Endothelial cell of umbilical vein (primary cell): ENCODE data around the gene GNAS-AS1. TPM values are rescaled to one million over a fixed set of nuclear protein-coding genes. Genes with fewer than 3 reads are reported as not detected.

Experiments
- BruUV-seq: library from RNA; stranded (reverse); fragments of 400-500 nt; replicated peaks from 2 replicates; lab custom pipeline; 2021; lab: Mats Ljungman, UMichigan
- CTCF ChIA-PET: fragments of 300-600, 350-600 bp; sonication (Branson Sonifier 250); formaldehyde crosslinking; loops from one replicate; lab custom pipeline; 2021; ENCODE audit warnings: antibody characterized with exemption, inconsistent platforms; lab: Charles Lee
- POLR2A ChIA-PET: fragments of 300-600, 350-600 bp; sonication (Branson Sonifier 250); formaldehyde crosslinking; loops from one replicate; lab custom pipeline; 2021; ENCODE audit warnings: antibody characterized with exemption, inconsistent platforms; lab: Charles Lee
- DNase-seq: peaks from one replicate; pipeline ENCODE4 v3.0.0-alpha.2; 2011; ENCODE audit warnings: low read depth, low spot score
- FAIRE-seq: peaks from 2 replicates; lab custom pipeline; 2011; peaks lifted over from hg19 to GRCh38; lab: Jason Lieb, UNC
- H2AFZ ChIP-seq: 2 replicates; pipeline ENCODE4 v1.6.0; 2012; ENCODE audit warnings: low read depth, low read length, control low read depth, inconsistent platforms
- H3K27ac ChIP-seq: 2 replicates; pipeline ENCODE4 v1.5.1; 2011; ENCODE audit warnings: low read depth, mild to moderate bottlenecking, control low read depth, low read length, moderate library complexity; ENCODE audit not compliant: insufficient read depth
- H3K27me3 ChIP-seq, 2 experiments: 2 replicates each; pipeline versions ENCODE4 v1.6.0 to v1.6.1; 2011; ENCODE audit warnings: low read length in 2 of 2, mixed read lengths in 1 of 2; ENCODE audit not compliant: control insufficient read depth in 2 of 2, insufficient read depth in 2 of 2
- H3K36me3 ChIP-seq, 2 experiments: 2 replicates in 1 of 2; 3 replicates in 1 of 2; pipeline ENCODE4 v1.5.1; 2011; ENCODE audit warnings: low read length in 2 of 2, mild to moderate bottlenecking in 1 of 2, moderate library complexity in 1 of 2; ENCODE audit not compliant: control insufficient read depth in 2 of 2, insufficient read depth in 2 of 2; ENCODE audit errors: extremely low read depth in 1 of 2
- H3K4me1 ChIP-seq: 3 replicates; pipeline ENCODE4 v1.5.1; 2011; ENCODE audit warnings: mild to moderate bottlenecking, low read length; ENCODE audit not compliant: control insufficient read depth, insufficient read depth; ENCODE audit errors: extremely low read depth
- H3K4me2 ChIP-seq: 2 replicates; pipeline ENCODE4 v1.6.1; 2011; ENCODE audit warnings: low read length, control low read depth, mixed read lengths; ENCODE audit not compliant: insufficient read depth
- H3K4me3 ChIP-seq, 3 experiments: fragments of 200-600 bp in 1 of 3; sonication (generic), shearing (Covaris generic) in 1 of 3; replicated peaks in 1 of 3; 2 replicates each; pipeline ENCODE4 v1.5.1; 2011 to 2016; ENCODE audit warnings: control low read depth in 3 of 3, low read length in 3 of 3, mild to moderate bottlenecking in 2 of 3, inconsistent platforms in 1 of 3, low read depth in 1 of 3, moderate library complexity in 1 of 3; ENCODE audit not compliant: insufficient read depth in 1 of 3
- H3K79me2 ChIP-seq: 2 replicates; pipeline ENCODE4 v1.6.0; 2012; ENCODE audit warnings: low read length, inconsistent platforms; ENCODE audit not compliant: control insufficient read depth, insufficient read depth
- H3K9ac ChIP-seq: replicated peaks from 2 replicates; pipeline ENCODE3; 2011; ENCODE audit warnings: low read length, control low read depth; ENCODE audit not compliant: insufficient read depth; ENCODE audit errors: extremely low read depth
- H3K9me1 ChIP-seq: replicated peaks from 3 replicates; pipeline ENCODE4 v1.6.0; 2011; ENCODE audit warnings: mild to moderate bottlenecking, low read length; ENCODE audit not compliant: control insufficient read depth, insufficient read depth; ENCODE audit errors: extremely low read depth
- H3K9me3 ChIP-seq: replicated peaks from 2 replicates; pipeline ENCODE4 v1.5.1; 2012; ENCODE audit warnings: low read length, inconsistent platforms; ENCODE audit not compliant: control insufficient read depth, insufficient read depth
- H4K20me1 ChIP-seq: replicated peaks from 2 replicates; pipeline ENCODE3; 2011; ENCODE audit warnings: mild to moderate bottlenecking, low read length; ENCODE audit not compliant: control insufficient read depth, insufficient read depth; ENCODE audit errors: extremely low read depth
- EZH2 ChIP-seq: IDR thresholded peaks from 2 replicates; pipeline ENCODE4 v1.6.1; 2012; ENCODE audit warnings: borderline replicate concordance, low read depth, mild to moderate bottlenecking, moderate library complexity, low read length, inconsistent platforms; ENCODE audit not compliant: severe bottlenecking
- FOS ChIP-seq: IDR thresholded peaks from 2 replicates; pipeline ENCODE4 v1.6.1; 2011; ENCODE audit warnings: mild to moderate bottlenecking, low read length, moderate library complexity, borderline replicate concordance; ENCODE audit not compliant: insufficient read depth
- GATA2 ChIP-seq: IDR thresholded peaks from 2 replicates; pipeline ENCODE4 v1.7.0; 2011; ENCODE audit warnings: low read depth, mild to moderate bottlenecking, moderate library complexity, mixed read lengths, low read length; ENCODE audit not compliant: insufficient read length, insufficient read depth
- JUN ChIP-seq: IDR thresholded peaks from 2 replicates; pipeline ENCODE4 v1.6.1; 2011; ENCODE audit warnings: borderline replicate concordance, low read depth; ENCODE audit not compliant: insufficient read length, insufficient read depth
- MYC ChIP-seq: IDR thresholded peaks from one replicate; pipeline ENCODE4 v1.6.1; 2011; ENCODE audit warnings: mild to moderate bottlenecking, low read depth, low read length
- POLR2A ChIP-seq: IDR thresholded peaks from 2 replicates; pipeline ENCODE4 v1.6.1; 2012; ENCODE audit warnings: low read depth, mild to moderate bottlenecking, control low read depth, low read length
- POLR2AphosphoS5 ChIP-seq: IDR thresholded peaks from 2 replicates; pipeline ENCODE4 v1.6.1; 2012; ENCODE audit warnings: low read depth, mild to moderate bottlenecking, control low read depth, low read length, moderate library complexity; ENCODE audit not compliant: insufficient read depth
- dilution Hi-C: fragments of 300-500 bp; cut with MboI; formaldehyde crosslinking; loops from one replicate; pipeline ENCODE4 v1.15.0; 2019; ENCODE audit warnings: low sequenced_read_pairs; ENCODE audit not compliant: extremely low pct_ligation_motif_present
- intact Hi-C: fragments of 100-400 bp; cut with micrococcal nuclease; formaldehyde crosslinking; loops from one replicate; pipeline ENCODE4 v1.10.0; 2022
- polyA plus RNA-seq, 4 experiments: library from polyadenylated mRNA; depleted of rRNA in 3 of 4; stranded (reverse) in 3 of 4; unstranded in 1 of 4; fragments of >200 nt; gene quantifications; 2 replicates each; pipeline versions ENCODE4 v1.2.1 to v1.2.3, GENCODE V29; 2011 to 2012; ENCODE audit warnings: missing spikeins in 1 of 4
- total RNA-seq: library from RNA; stranded (reverse); gene quantifications from 2 replicates; pipeline ENCODE4 v1.2.3, GENCODE V29; 2021
- TF ChIP-seq, protein P1 (sequence below), 2 donors: IDR thresholded peaks; 1 replicate in 1 of 2; 2 replicates in 1 of 2; pipeline ENCODE4 v1.5.1; 2011; ENCODE audit warnings: low read length in 2 of 2, mild to moderate bottlenecking in 2 of 2, moderate library complexity in 2 of 2, control low read depth in 1 of 2, inconsistent platforms in 1 of 2, low read depth in 1 of 2; ENCODE audit not compliant: insufficient read depth in 1 of 2; ENCODE audit errors: extremely low read depth in 1 of 2
- TF ChIP-seq, protein P2 (sequence below): IDR thresholded peaks from 2 replicates; pipeline ENCODE4 v1.6.1; 2011; ENCODE audit not compliant: insufficient read depth, insufficient read length

Gene GNAS-AS1
- total and polyA plus RNA-seq, 2 donors (not counting 3 experiments of a cell fraction or from before 2014, with no cell fraction given) = 0.11 to 0.58 TPM

DNA sequence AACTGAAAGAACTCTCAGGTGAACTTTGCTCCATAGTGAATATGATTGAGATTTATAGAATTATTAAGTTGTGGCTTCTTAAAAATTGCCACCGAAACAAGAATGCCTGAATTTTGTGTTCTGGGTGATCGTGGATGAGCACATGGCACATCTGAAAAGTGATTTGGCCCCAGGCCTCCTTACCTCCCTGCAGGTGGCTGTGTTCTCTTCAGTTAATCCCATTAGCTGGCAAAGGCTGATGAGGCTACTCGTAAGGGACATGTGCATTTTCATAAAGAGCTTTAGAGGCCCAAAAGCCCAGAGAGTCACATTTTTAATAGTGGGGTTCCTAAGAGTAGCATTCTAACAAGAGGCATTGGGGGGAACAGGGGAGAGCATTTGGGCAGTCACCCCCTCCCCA is 24.4 kb upstream of the GNAS-AS1 start:
- H3K27me3 ChIP-seq = peaks cover 0 to 6% of the 10 kb centered on the region in 2 experiments
- H3K9me1 ChIP-seq = no peaks in the 10 kb centered on the region
- H3K9me3 ChIP-seq = no peaks in the 10 kb centered on the region
- H3K4me2 ChIP-seq = no peak overlapping the region
- no peaks in the 10 kb centered on the region for H3K36me3 ChIP-seq
- no peak overlapping the region for H3K9ac ChIP-seq
- H3K4me3 ChIP-seq = no peak overlapping the region
- ChIA-PET CTCF (interaction anchor here (0.7 to 1.9 kb wide), 3 partner anchors 10 to 347 kb away, joined by 3 to 7 read pairs (median 5); no protein-coding TSS in a partner anchor), POLR2A (no interaction called here)
- no peaks in the 10 kb centered on the region for H3K79me2 ChIP-seq
- intact Hi-C loops = loop anchor here (1.0 kb wide), 1 partner anchor 106 kb away; the partner anchor contains the start of gene NELFCD
- no TSS peak for BruUV-seq
- TF ChIP-seq POLR2A = no peak
- TF ChIP-seq, protein P1, sequence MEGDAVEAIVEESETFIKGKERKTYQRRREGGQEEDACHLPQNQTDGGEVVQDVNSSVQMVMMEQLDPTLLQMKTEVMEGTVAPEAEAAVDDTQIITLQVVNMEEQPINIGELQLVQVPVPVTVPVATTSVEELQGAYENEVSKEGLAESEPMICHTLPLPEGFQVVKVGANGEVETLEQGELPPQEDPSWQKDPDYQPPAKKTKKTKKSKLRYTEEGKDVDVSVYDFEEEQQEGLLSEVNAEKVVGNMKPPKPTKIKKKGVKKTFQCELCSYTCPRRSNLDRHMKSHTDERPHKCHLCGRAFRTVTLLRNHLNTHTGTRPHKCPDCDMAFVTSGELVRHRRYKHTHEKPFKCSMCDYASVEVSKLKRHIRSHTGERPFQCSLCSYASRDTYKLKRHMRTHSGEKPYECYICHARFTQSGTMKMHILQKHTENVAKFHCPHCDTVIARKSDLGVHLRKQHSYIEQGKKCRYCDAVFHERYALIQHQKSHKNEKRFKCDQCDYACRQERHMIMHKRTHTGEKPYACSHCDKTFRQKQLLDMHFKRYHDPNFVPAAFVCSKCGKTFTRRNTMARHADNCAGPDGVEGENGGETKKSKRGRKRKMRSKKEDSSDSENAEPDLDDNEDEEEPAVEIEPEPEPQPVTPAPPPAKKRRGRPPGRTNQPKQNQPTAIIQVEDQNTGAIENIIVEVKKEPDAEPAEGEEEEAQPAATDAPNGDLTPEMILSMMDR (IDR thresholded peaks at IDR 0.05; ENCODE audit: extremely low read depth in 1 of 2, insufficient read depth in 1 of 2, low read depth in 1 of 2, low read length in 2 of 2) = no peak
- TF ChIP-seq, protein P2, sequence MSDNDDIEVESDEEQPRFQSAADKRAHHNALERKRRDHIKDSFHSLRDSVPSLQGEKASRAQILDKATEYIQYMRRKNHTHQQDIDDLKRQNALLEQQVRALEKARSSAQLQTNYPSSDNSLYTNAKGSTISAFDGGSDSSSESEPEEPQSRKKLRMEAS = no peak
- TF ChIP-seq MYC = no peak
- no peak for TF ChIP-seq EZH2
- no peak for TF ChIP-seq FOS
- TF ChIP-seq GATA2 = no peak
- TF ChIP-seq POLR2AphosphoS5 = no peak
- no peak for TF ChIP-seq JUN
- H3K4me1 ChIP-seq = peaks cover 21% of the 10 kb centered on the region
- H4K20me1 ChIP-seq = no peaks in the 10 kb centered on the region
- H3K27ac ChIP-seq = peak overlapping the region; percentile 18
- dilution Hi-C loops = no loop called here
- FAIRE-seq = no peak
- no peak overlapping the region for H2AFZ ChIP-seq
- no peak for DNase-seq
